Mucosa of stomach (tissue), 1 donor: ENCODE results near the gene RIPOR2.

Experiments used
- H3K27me3 ChIP-seq: one replicate; pipeline ENCODE4 v1.7.0; 2013; ENCODE audit warnings: mild to moderate bottlenecking, low read length; ENCODE audit not compliant: control insufficient read depth, insufficient read depth
- H3K36me3 ChIP-seq: one replicate; pipeline ENCODE4 v1.7.0; 2013; ENCODE audit warnings: low read length; ENCODE audit not compliant: control insufficient read depth, insufficient read depth
- H3K4me1 ChIP-seq: one replicate; pipeline ENCODE4 v1.7.0; 2013; ENCODE audit warnings: mild to moderate bottlenecking, low read length; ENCODE audit not compliant: control insufficient read depth, insufficient read depth
- H3K4me3 ChIP-seq: one replicate; pipeline ENCODE4 v1.7.0; 2013; ENCODE audit warnings: low read length
- H3K9ac ChIP-seq: one replicate; pipeline ENCODE4 v1.7.0; 2013; ENCODE audit warnings: mild to moderate bottlenecking, low read length, moderate library complexity
- H3K9me3 ChIP-seq: one replicate; pipeline ENCODE4 v1.7.0; 2013; ENCODE audit warnings: mild to moderate bottlenecking, low read length, moderate library complexity; ENCODE audit not compliant: control insufficient read depth
- donor health status: Pancreatic carcinoma.

The RIPOR2 gene

DNA sequence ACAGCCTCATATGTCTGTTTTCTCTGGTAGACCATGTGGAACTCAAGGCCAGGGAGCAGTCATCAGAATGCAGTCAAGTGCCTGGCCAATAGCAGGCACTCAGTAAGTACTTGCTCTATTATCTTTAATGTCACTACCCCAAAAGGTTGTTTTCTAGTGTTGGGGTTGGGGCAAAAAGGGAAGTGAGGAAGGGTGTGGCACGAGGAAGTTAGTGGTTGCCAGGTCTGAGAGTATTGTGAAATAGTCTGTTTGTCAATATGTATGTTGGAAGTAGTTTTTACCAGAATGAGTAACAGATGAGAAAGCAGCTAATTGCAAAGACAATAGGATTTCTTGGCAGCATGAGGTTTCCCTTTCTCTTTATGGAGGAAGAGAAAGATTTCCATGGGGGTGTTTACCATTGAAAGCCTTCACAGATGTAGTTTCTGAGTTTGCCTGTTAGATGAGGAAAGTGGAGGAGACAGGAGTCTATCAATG, 77.5 kb downstream of the RIPOR2 start:
- H3K9ac ChIP-seq = no peak overlapping the region
- H3K4me3 ChIP-seq = no peak overlapping the region
- no peaks in the 10 kb centered on the region for H3K36me3 ChIP-seq
- H3K4me1 ChIP-seq = peaks cover 15% of the 10 kb centered on the region
- no peaks in the 10 kb centered on the region for H3K9me3 ChIP-seq
- no peaks in the 10 kb centered on the region for H3K27me3 ChIP-seq

DNA sequence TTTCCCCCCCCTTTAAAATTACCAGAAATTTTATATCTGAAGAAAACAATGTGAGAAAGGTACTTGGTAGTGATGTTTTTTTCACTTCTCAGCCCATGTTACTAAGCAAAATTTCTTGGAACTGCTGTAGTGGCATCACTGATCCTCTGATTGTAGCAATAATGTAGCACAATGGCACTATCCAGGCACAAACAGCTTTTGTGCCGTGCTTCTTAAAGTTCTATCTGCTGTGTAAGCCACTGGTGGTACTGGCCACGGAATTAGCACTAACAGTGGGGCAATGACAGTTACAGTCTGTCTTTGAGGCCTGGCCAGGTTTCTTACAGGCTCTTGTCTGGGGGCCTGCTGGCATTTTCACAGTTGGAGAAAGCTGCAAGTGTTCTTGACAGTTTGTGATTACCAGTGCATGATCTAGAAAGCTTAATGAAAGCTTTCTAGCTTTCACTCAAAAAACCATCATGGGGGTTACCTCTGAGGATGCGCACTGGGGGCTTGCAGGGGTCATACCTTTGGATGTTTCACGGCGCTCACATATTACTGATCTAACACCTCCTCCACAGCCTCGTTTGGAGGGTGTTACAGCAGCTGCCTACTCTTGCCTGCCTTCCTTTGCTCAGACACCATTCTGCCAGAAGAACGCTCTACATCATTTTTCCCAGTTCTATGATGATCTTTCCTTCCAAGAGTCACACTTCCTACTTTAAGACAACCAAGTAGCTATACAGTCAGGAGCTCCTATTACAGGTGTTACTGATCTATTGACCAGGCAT, 78.7 kb downstream of the RIPOR2 start:
- H3K9me3 ChIP-seq = no peaks in the 10 kb centered on the region
- no peaks in the 10 kb centered on the region for H3K27me3 ChIP-seq
- H3K4me1 ChIP-seq = peaks cover 15% of the 10 kb centered on the region
- no peak overlapping the region for H3K9ac ChIP-seq
- no peak overlapping the region for H3K4me3 ChIP-seq
- H3K36me3 ChIP-seq = no peaks in the 10 kb centered on the region

DNA sequence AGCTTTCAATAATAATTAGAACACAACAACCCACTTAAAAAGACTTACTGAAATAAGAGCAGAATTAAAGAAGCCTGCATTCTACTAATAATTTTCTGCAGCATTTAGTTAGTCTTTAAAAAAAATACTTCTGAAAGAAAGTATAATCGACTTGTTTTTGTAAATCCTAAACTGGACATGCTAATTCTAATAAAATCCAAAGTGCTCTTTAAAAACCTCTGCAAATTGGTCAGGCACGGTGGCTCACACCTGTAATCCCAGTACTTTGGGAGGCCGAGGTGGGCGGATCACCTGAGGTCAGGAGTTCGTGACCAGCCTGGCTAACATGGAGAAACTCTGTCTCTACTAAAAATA, 79.5 kb downstream of the RIPOR2 start:
- Histone ChIP-seq H3K9me3 (no peaks in the 10 kb centered on the region), H3K36me3 (no peaks in the 10 kb centered on the region), H3K9ac (no peak overlapping the region), H3K4me1 (peaks cover 15% of the 10 kb centered on the region), H3K4me3 (no peak overlapping the region), H3K27me3 (no peaks in the 10 kb centered on the region)

DNA sequence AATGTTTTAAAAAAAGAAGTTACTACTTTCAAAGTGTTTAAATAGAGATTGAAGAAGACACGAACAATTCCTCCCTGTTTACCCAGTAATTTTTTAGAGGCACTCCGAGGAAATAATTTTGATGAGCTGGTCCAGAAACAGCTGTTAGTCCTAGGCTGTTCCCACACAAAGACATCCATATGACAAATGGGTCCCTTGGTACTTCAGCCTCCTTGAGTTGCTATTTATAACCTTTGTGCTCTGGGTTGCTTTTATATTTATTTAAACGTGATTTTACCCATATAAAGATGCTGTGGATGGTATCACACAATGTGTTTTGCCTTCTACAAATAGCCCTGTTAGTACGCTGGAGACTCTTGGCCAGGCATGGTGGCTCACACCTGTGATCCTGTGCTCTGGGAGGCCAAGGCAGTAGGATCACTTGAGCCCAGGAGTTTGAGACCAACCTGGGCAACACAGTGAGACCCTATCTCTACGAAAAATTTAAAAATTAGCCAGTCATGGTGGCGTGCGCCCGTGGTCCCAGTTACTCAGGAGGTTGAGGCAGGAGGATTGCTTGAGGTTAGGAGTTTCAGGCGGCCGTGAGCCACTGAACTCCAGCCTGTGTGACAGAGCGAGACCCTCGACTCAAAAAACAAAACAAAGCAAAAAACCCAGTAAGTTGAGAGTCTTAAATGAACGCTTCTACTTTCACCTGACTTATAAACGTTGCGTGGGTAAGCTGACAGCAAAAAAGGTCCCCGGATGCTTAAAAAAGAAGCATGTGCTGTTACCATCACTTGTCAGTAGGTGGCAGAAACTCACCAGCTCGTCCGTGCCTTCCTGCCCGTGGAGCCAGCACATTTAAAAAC, 80.1 kb downstream of the RIPOR2 start:
- Histone ChIP-seq H3K4me3 (no peak overlapping the region), H3K36me3 (no peaks in the 10 kb centered on the region), H3K9ac (no peak overlapping the region), H3K27me3 (no peaks in the 10 kb centered on the region), H3K9me3 (no peaks in the 10 kb centered on the region), H3K4me1 (peaks cover 15% of the 10 kb centered on the region)

DNA sequence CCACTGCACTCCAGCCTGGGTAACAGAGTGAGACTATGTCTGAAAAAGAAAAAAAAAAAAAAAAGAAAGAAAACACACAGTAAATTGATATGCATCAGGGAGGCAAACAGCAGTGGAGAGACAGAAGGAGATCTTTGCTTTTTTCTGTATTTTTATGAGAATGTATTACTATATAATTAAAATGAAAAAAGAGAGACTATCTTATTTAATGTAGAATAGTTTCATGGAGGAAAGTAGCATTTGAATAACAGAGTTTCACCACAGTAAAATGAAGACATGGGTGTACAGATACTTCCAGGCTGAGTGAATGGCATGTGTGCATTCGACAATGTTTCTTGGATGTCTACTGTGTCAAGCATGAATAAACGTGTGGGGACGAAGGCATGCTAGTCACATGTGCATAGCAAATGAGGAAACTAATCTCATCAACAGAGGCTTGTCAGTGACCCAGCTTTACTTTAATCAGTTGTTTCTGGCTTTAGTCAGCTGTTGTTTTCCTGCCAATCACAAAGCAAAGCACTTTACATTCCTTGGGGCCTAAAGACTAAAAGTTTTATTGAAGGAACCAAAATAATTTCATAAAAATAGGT, 81.6 kb downstream of the RIPOR2 start:
- Histone ChIP-seq H3K9ac (no peak overlapping the region), H3K9me3 (no peaks in the 10 kb centered on the region), H3K27me3 (no peaks in the 10 kb centered on the region), H3K4me1 (peaks cover 15% of the 10 kb centered on the region), H3K36me3 (no peaks in the 10 kb centered on the region), H3K4me3 (no peak overlapping the region)

DNA sequence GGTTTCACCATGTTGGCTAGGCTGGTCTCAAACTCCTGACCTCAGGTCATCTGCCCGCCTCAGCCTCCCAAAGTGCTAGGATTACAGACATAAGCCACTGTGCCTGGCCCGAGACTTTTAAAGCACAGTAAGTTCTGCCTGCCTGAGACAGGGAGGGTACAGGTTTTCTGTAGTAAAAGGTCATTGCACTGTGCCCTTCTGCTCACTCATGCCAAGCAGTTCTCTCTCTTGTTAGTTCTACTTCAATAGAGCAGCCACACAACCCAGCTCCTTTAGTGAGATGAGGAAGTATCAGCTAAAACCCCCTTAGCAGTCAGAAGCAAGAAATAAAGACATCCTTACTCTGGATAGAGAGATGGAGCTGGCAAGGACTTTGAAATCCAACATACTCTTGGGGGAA, 84.7 kb downstream of the RIPOR2 start:
- Histone ChIP-seq H3K27me3 (no peaks in the 10 kb centered on the region), H3K9me3 (no peaks in the 10 kb centered on the region), H3K4me3 (no peak overlapping the region), H3K9ac (no peak overlapping the region), H3K4me1 (no peaks in the 10 kb centered on the region), H3K36me3 (no peaks in the 10 kb centered on the region)

DNA sequence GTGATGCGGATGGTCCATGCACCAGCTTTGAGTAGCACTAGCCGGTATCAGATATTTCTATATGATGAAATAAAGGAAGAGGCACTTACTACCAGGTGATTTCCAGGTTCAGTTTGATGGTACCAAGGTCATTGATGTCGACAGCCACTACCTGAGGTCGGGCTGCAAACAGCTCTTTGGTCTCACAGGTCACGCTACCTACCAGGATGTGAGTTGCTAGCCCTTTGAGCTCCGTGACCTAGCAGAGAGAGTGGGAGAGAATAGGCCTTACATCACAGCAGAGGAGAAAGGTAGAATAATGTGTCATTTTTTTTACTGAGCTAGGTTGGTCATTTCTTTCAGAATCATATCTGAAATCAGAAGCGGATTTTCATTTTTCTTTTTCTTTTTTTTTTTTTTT, 86.0 kb downstream of the RIPOR2 start:
- Histone ChIP-seq H3K27me3 (no peaks in the 10 kb centered on the region), H3K4me3 (no peak overlapping the region), H3K36me3 (no peaks in the 10 kb centered on the region), H3K9me3 (no peaks in the 10 kb centered on the region), H3K9ac (no peak overlapping the region), H3K4me1 (no peaks in the 10 kb centered on the region)

DNA sequence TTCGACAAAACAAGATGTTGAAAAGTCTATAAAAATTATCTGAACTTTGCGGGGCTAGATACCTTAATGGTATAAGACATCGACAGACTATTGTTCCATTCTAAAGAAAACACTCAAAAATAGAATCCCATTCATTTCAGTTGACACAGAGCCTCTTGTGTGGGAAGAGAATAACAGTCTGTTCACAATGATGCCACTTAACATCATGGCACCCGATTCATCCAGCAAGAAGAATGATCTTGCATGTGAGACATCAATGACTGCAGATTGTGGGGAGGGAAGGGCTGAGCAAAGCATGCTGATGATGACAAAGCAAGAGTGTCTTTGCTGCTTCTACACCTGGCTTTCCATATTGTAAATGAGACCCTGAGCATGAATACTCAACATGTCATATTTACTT, 87.3 kb downstream of the RIPOR2 start:
- H3K9ac ChIP-seq = no peak overlapping the region
- no peaks in the 10 kb centered on the region for H3K36me3 ChIP-seq
- no peaks in the 10 kb centered on the region for H3K27me3 ChIP-seq
- H3K4me3 ChIP-seq = no peak overlapping the region
- no peaks in the 10 kb centered on the region for H3K4me1 ChIP-seq
- no peaks in the 10 kb centered on the region for H3K9me3 ChIP-seq

DNA sequence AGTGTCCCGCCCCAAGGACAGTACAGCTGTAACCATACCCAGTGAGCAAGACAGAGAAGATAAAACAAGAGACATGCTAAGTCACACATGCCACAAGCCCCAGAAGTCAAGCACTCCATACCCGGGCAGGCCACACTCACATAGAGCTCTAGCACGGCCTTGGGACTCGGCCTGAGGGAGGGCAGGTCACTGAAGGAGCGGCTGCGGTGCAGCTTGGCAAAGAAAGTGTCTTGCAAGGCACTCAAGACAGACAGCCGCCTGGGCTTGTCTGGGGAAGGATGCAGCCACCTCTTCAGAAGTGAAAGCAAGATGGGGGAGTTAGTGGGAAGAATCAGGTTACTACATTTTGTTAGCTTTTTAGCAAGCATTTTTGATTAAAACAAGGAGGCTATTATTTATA, 88.4 kb downstream of the RIPOR2 start:
- H3K9me3 ChIP-seq = no peaks in the 10 kb centered on the region
- no peak overlapping the region for H3K4me3 ChIP-seq
- H3K4me1 ChIP-seq = no peaks in the 10 kb centered on the region
- H3K36me3 ChIP-seq = no peaks in the 10 kb centered on the region
- no peaks in the 10 kb centered on the region for H3K27me3 ChIP-seq
- no peak overlapping the region for H3K9ac ChIP-seq

DNA sequence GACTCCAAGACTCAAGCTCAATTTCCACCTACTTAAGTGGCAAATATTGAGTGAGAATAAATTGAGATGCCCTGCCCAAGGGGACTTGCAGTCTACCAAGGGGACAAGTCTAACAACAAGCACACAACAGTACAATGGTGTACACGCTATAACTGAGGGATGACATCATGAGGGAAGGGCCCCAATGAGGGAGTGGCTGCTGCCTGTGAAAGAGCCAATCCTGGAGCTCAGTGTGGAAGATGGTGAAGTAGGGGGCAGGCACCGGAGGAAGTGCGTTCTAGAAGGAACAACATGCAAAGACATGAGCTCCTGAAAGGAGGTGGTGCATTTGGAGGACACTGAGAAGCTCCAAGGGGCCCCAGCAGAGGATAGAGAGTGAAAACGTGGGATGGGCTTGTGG, 90.2 kb downstream of the RIPOR2 start:
- Histone ChIP-seq H3K9me3 (no peaks in the 10 kb centered on the region), H3K4me1 (no peaks in the 10 kb centered on the region), H3K9ac (no peak overlapping the region), H3K36me3 (no peaks in the 10 kb centered on the region), H3K4me3 (no peak overlapping the region), H3K27me3 (no peaks in the 10 kb centered on the region)

DNA sequence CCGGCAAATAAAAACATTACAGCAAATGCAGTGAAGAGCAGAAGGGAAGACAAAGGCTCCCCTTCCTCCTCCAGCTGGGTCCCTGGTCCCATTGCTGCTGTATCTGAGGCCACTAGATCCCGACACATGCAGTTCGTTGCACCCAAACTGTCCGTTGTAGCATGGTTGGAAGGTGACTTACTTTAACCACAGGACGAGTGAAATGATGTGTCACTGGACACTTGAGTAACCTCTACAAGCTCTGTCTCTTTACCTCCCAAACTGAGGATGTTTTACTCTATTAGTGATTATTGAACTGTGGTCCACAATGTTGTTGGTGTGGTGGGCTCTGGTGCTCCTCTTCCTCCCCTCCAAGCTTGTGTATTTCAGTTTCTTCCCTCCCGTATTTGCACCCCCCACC, 90.9 kb downstream of the RIPOR2 start:
- Histone ChIP-seq H3K4me3 (no peak overlapping the region), H3K4me1 (no peaks in the 10 kb centered on the region), H3K9me3 (no peaks in the 10 kb centered on the region), H3K9ac (no peak overlapping the region), H3K36me3 (no peaks in the 10 kb centered on the region), H3K27me3 (no peaks in the 10 kb centered on the region)

DNA sequence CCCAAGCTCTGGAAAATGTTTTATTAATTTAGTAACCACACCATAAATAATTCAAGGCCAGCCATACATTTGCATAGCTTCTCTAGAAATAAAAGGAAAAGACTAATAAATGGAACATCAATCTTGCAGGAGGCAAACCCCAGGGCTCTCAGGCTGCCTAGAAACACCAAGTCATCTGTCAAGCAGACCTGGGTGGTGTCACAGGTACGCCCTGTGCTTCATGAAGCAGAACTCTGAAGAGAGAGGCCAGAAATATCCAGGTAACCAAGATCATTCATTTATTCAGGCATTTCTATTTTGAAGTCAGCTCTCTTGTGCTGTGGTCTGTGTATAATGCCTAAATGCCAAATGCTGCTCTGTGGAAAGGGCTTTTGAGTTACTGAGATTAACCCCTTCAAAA, 91.7 kb downstream of the RIPOR2 start:
- H3K36me3 ChIP-seq = no peaks in the 10 kb centered on the region
- H3K4me3 ChIP-seq = no peak overlapping the region
- H3K9ac ChIP-seq = no peak overlapping the region
- no peaks in the 10 kb centered on the region for H3K27me3 ChIP-seq
- no peaks in the 10 kb centered on the region for H3K9me3 ChIP-seq
- no peaks in the 10 kb centered on the region for H3K4me1 ChIP-seq
